CD4-positive, alpha-beta memory T cell (primary cell): ENCODE results near the gene ITLN1. TPM values are rescaled to one million over a fixed set of nuclear protein-coding genes. Genes with fewer than 3 reads are reported as not detected.
"Not testable (repeated sequence)": the region's sequence is repeated elsewhere in the genome, so short reads cannot be mapped to it uniquely, and the experiment has no call there.

Experiments used
- CTCF ChIA-PET: fragments of 350-600 bp; sonication (Branson Sonifier 250); formaldehyde crosslinking; loops from one replicate; lab custom pipeline; 2021; ENCODE audit warnings: inconsistent platforms; ENCODE audit not compliant: partially characterized antibody; lab: Charles Lee
- POLR2A ChIA-PET: fragments of 350-600 bp; sonication (Branson Sonifier 250); formaldehyde crosslinking; loops from one replicate; lab custom pipeline; 2021; ENCODE audit not compliant: partially characterized antibody; lab: Charles Lee
- DNase-seq, 5 donors: peaks; one replicate each; pipeline versions ENCODE4 v3.0.0 to v3.0.0-alpha.2; 2020 to 2022; ENCODE audit warnings: mixed read lengths in 1 of 5
- H3K27ac ChIP-seq: one replicate; pipeline ENCODE4 v1.7.0; 2013; ENCODE audit warnings: low read depth, low read length
- H3K27me3 ChIP-seq: 2 replicates; pipeline ENCODE4 v1.7.0; 2013; ENCODE audit warnings: mild to moderate bottlenecking, low read length, moderate library complexity; ENCODE audit not compliant: insufficient read depth
- H3K36me3 ChIP-seq: 2 replicates; pipeline ENCODE4 v1.7.0; 2013; ENCODE audit warnings: mild to moderate bottlenecking, low read length, moderate library complexity; ENCODE audit not compliant: insufficient read depth
- H3K4me1 ChIP-seq: 2 replicates; pipeline ENCODE4 v1.7.0; 2013; ENCODE audit warnings: mild to moderate bottlenecking, low read length, moderate library complexity; ENCODE audit not compliant: insufficient read depth
- H3K4me3 ChIP-seq, 2 donors: one replicate each; pipeline ENCODE4 v1.7.0; 2013; ENCODE audit warnings: low read length in 2 of 2, mild to moderate bottlenecking in 1 of 2
- H3K9me3 ChIP-seq, 2 donors: one replicate each; pipeline ENCODE4 v1.7.0; 2013; ENCODE audit warnings: low read length in 2 of 2, control low read depth in 1 of 2; ENCODE audit not compliant: control insufficient read depth in 1 of 2
- H3K27ac Mint-ChIP-seq, 7 donors: one replicate each; pipeline ENCODE4 v1.8.0; 2020 to 2021; ENCODE audit warnings: mixed read lengths in 7 of 7, mild to moderate bottlenecking in 6 of 7, inconsistent platforms in 3 of 7, moderate library complexity in 3 of 7
- H3K27me3 Mint-ChIP-seq, 2 donors: one replicate each; pipeline ENCODE4 v1.8.0; 2020 to 2021; ENCODE audit warnings: mixed read lengths in 2 of 2
- H3K36me3 Mint-ChIP-seq, 2 donors: one replicate each; pipeline ENCODE4 v1.8.0; 2020 to 2021; ENCODE audit warnings: mixed read lengths in 2 of 2, inconsistent platforms in 1 of 2, mild to moderate bottlenecking in 1 of 2
- H3K4me1 Mint-ChIP-seq, 4 donors: one replicate each; pipeline ENCODE4 v1.8.0; 2020 to 2021; ENCODE audit warnings: mixed read lengths in 4 of 4, mild to moderate bottlenecking in 1 of 4
- H3K4me3 Mint-ChIP-seq, 8 donors: one replicate each; pipeline ENCODE4 v1.8.0; 2020 to 2021; ENCODE audit warnings: mixed read lengths in 8 of 8, mild to moderate bottlenecking in 7 of 8, moderate library complexity in 6 of 8, inconsistent platforms in 3 of 8
- H3K9me3 Mint-ChIP-seq, 8 donors: one replicate each; pipeline ENCODE4 v1.8.0; 2020 to 2021; ENCODE audit warnings: mixed read lengths in 8 of 8, mild to moderate bottlenecking in 5 of 8, inconsistent platforms in 3 of 8, moderate library complexity in 1 of 8
- intact Hi-C: fragments of 100-400 bp; cut with micrococcal nuclease; formaldehyde crosslinking; loops from one replicate; pipeline ENCODE4 v1.15.1; 2023
- polyA plus RNA-seq, 2 donors: library from polyadenylated mRNA; unstranded; fragments of 300-500 nt; fragmentation: Illumina TruSeq; gene quantifications; one replicate each; pipeline ENCODE4 v1.2.3, GENCODE V29; 2021
- total RNA-seq, 2 experiments: library from RNA; stranded (reverse); gene quantifications; one replicate each; pipeline ENCODE4 v1.2.3, GENCODE V29; 2021

Gene ITLN1
- total and polyA plus RNA-seq, 4 experiments from 2014 or later: not detected

DNA sequence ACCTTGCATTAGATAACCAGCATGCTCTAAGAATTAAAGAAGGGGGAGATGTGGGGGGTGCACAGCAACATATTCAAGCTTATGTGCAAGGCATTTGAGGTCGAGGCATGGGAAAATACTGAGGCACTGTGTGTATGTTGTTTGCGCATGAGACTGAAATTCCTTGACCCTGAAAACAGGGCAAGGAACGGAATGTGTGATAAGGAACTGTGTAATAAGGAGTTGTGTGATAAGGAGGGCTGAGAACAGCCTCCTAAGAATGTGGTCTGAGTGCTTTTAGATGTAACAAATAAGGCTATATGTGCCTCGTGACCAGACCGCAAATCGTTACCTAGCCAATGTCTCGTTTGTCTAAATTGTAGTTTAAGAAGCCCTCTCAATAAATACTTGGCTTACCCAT lies 26.5 kb upstream of the ITLN1 start:
- Mint-ChIP-seq H3K4me1 (no peaks in the 10 kb centered on the region), H3K27me3 (peaks cover 1 to 3% of the 10 kb centered on the region in 2 donors), H3K9me3 (no peaks in the 10 kb centered on the region), H3K27ac (no peak overlapping the region), H3K4me3 (no peak overlapping the region), H3K36me3 (no peaks in the 10 kb centered on the region)
- ChIA-PET POLR2A (no interaction called here), CTCF (no interaction called here)
- no peak overlapping the region for H3K27ac ChIP-seq
- no peak overlapping the region for H3K4me3 ChIP-seq
- no peaks in the 10 kb centered on the region for H3K36me3 ChIP-seq
- no peaks in the 10 kb centered on the region for H3K27me3 ChIP-seq
- H3K4me1 ChIP-seq: no peaks in the 10 kb centered on the region
- no peaks in the 10 kb centered on the region for H3K9me3 ChIP-seq
- DNase-seq: no peak
- intact Hi-C loops: no loop called here

DNA sequence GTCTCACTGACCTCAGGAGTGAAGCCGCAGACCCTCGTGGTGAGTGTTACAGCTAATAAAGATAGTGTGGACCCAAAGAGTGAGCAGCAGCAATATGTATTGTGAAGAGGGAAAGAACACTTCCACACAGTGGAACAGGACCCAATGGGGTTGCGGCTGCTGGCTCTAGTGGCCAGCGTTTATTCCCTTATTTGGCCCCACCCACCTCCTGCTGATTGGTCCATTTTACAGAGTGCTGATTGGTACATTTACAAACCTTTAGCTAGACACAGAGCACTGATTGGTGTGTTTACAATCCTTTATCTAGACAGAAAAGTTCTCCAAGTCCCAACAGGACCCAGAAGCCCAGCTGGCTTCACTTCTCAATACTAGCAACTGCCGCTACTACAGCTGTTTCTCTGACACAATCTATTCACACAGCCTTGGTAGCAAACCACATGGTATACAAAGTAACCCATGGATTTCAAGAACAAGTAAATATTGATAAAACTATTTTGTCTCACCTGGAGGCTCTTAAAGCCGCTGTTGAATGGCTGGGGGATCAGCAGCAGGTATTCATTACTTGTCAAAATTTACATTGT lies 25.3 kb upstream of the ITLN1 start:
- ChIA-PET POLR2A (no interaction called here), CTCF (no interaction called here)
- Histone ChIP-seq H3K9me3 (no peaks in the 10 kb centered on the region), H3K27ac (no peak overlapping the region), H3K4me3 (no peak overlapping the region), H3K4me1 (no peaks in the 10 kb centered on the region), H3K36me3 (no peaks in the 10 kb centered on the region), H3K27me3 (no peaks in the 10 kb centered on the region)
- H3K9me3 Mint-ChIP-seq: no peaks in the 10 kb centered on the region
- peaks cover 1 to 3% of the 10 kb centered on the region in 2 donors for H3K27me3 Mint-ChIP-seq
- intact Hi-C loops: no loop called here
- H3K4me3 Mint-ChIP-seq: no peak overlapping the region
- H3K27ac Mint-ChIP-seq: no peak overlapping the region
- H3K4me1 Mint-ChIP-seq: no peaks in the 10 kb centered on the region
- no peak for DNase-seq
- no peaks in the 10 kb centered on the region for H3K36me3 Mint-ChIP-seq

DNA sequence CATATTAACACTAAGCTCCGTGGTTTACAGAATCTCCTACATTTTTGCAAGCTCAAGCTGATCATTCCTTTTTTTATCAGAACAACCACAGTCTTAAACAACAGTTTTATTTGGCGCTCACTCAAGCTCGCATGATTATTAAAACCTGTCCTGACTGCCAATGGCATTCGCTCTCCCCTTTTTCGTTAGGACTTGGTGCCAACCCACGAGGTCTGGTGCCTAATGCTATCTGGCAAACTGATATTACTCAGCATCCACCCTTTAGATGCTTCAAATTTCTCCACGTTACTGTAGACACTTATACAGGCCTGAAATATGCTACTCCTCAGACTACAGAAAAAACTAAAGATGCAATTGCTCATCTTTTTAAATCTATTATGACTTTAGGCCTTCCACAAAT lies 23.0 kb upstream of the ITLN1 start:
- no peak overlapping the region for H3K27ac ChIP-seq
- no peaks in the 10 kb centered on the region for H3K27me3 ChIP-seq
- no peaks in the 10 kb centered on the region for H3K4me1 ChIP-seq
- Mint-ChIP-seq H3K27me3 (peaks cover 0 to 1% of the 10 kb centered on the region in 2 donors), H3K27ac (peak overlapping the region in 1 of 7 donors; percentile 3), H3K9me3 (no peaks in the 10 kb centered on the region), H3K4me3 (no peak overlapping the region), H3K4me1 (no peaks in the 10 kb centered on the region), H3K36me3 (no peaks in the 10 kb centered on the region)
- intact Hi-C loops: no loop called here
- no peak overlapping the region for H3K4me3 ChIP-seq
- DNase-seq: no peak
- ChIA-PET CTCF (interaction anchor here (1.6 kb wide), 1 partner anchor 46 kb away, joined by 5 read pairs; the partner anchor contains the start of gene ITLN2), POLR2A (no interaction called here)
- no peaks in the 10 kb centered on the region for H3K36me3 ChIP-seq
- H3K9me3 ChIP-seq: no peaks in the 10 kb centered on the region

DNA sequence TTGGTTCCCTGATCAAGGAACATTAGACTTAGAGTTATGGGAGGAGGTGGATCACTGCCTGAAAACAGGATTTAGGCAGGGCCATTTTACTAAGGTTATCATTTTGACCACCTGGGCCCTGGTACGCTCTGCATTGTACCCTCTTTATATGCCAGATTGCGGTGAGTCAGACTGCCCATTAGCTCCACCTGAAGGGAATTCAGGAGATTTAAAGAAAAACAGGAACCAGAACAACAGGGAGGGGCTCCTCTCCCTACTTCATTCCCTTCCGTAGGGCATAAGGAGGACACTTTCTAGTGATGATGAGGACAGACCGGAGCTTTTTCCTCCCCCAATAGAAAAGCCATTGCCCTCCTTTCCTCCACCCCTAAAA lies 20.6 kb upstream of the ITLN1 start:
- H3K4me1 Mint-ChIP-seq: no peaks in the 10 kb centered on the region
- H3K4me3 ChIP-seq: no peak overlapping the region
- H3K9me3 Mint-ChIP-seq: no peaks in the 10 kb centered on the region
- no peaks in the 10 kb centered on the region for H3K4me1 ChIP-seq
- H3K9me3 ChIP-seq: no peaks in the 10 kb centered on the region
- no peak for DNase-seq
- H3K36me3 Mint-ChIP-seq: no peaks in the 10 kb centered on the region
- no peaks in the 10 kb centered on the region for H3K27me3 ChIP-seq
- H3K27ac ChIP-seq: no peak overlapping the region
- ChIA-PET CTCF (no interaction called here), POLR2A (no interaction called here)
- peaks cover 0 to 2% of the 10 kb centered on the region in 2 donors for H3K27me3 Mint-ChIP-seq
- no peaks in the 10 kb centered on the region for H3K36me3 ChIP-seq
- intact Hi-C loops: no loop called here
- H3K4me3 Mint-ChIP-seq: no peak overlapping the region
- no peak overlapping the region for H3K27ac Mint-ChIP-seq

DNA sequence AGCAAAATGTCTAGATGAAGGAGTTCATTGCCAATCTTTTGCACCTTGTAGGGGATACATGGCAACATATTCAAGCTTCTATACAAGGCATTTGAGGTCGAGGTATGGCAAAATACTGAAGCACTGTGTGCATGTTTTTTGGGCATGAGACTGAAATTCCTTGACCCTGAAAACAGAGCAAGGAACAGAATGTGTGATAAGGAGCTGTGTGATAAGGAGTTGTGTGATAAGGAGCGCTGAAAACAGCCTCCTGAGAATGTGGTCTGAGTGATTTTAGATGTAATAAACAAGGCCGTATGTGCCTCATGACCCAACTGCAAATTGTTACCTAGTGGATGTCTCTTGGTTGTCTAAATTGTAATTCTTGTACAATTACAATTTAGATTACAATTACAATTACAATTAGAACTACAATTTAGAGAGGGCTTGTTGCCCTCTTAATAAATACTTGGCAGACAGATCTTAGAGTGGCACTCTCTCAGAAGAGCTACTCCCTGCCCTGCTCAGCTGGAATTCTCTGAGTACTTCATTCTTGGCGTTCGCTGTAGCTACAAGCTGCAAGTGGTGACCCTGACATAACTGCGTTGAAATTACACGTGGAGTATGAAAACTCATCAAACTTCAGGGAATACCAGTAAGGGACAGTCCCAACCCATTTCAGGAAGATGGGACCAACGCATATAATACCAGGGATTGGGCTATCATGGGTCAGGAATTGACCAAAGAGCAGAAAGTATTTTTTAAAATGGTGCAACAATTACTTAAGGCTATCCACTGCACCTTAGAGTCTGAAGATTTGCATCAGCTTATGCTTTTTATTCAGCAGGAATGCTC lies 20.0 kb upstream of the ITLN1 start:
- Mint-ChIP-seq H3K4me1 (no peaks in the 10 kb centered on the region), H3K4me3 (no peak overlapping the region), H3K36me3 (no peaks in the 10 kb centered on the region), H3K27ac (no peak overlapping the region), H3K27me3 (peaks cover 0 to 2% of the 10 kb centered on the region in 2 donors), H3K9me3 (no peaks in the 10 kb centered on the region)
- intact Hi-C loops: no loop called here
- no peak for DNase-seq
- POLR2A ChIA-PET: no interaction called here
- no peaks in the 10 kb centered on the region for H3K4me1 ChIP-seq
- H3K9me3 ChIP-seq: no peaks in the 10 kb centered on the region
- H3K27ac ChIP-seq: no peak overlapping the region
- no peaks in the 10 kb centered on the region for H3K27me3 ChIP-seq
- no peak overlapping the region for H3K4me3 ChIP-seq
- H3K36me3 ChIP-seq: no peaks in the 10 kb centered on the region
- CTCF ChIA-PET: no interaction called here

DNA sequence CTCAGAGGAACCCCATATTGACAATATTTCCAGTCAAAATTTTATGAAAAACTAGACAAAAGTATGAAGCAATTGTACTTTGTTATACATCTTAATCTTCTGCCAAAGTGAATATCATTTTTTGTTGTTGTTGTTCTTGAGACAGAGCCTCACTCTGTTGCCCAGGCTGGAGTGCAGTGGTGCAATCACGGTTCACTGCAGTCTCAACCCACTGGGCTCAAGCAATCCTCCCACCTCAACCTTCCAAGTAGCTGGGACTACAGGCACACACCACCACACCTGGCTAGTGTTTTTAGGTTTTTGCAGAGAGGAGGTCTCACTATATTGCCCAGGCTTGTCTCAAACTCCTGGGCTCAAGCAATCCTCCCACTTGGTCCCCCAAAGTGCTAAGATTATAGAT lies 17.3 kb upstream of the ITLN1 start:
- H3K4me1 Mint-ChIP-seq, H3K36me3 Mint-ChIP-seq, H3K9me3 ChIP-seq, intact Hi-C loops, H3K4me3 Mint-ChIP-seq, H3K27me3 Mint-ChIP-seq, DNase-seq, H3K36me3 ChIP-seq, CTCF ChIA-PET, POLR2A ChIA-PET, H3K4me1 ChIP-seq, H3K9me3 Mint-ChIP-seq, H3K27ac ChIP-seq, H3K27ac Mint-ChIP-seq, H3K27me3 ChIP-seq, H3K4me3 ChIP-seq: not testable (repeated sequence)

DNA sequence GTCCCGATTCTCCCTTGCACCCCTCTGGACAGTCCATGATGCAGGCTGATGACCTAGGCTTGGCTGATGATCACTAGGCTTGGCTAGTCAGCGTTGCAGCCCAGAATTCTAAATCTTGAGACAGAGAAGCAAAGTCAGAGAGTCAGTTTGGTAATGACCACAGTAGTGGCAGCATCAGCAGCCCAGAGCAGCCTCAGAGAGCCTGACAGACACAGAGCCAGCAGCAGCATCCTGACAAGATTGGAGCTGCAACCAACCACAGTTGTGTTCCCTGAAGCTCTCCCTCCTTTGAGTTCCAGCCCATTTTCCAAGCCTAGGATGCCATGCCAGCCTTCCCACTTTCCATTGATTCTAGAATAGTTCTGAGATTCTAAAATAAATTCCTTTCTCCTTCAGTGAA lies 16.8 kb upstream of the ITLN1 start:
- no peaks in the 10 kb centered on the region for H3K9me3 ChIP-seq
- peaks cover 2 to 7% of the 10 kb centered on the region in 2 donors for H3K27me3 Mint-ChIP-seq
- ChIA-PET CTCF (no interaction called here), POLR2A (no interaction called here)
- no peak overlapping the region for H3K4me3 ChIP-seq
- H3K4me1 ChIP-seq: no peaks in the 10 kb centered on the region
- no peak overlapping the region for H3K27ac ChIP-seq
- H3K36me3 ChIP-seq: no peaks in the 10 kb centered on the region
- no peaks in the 10 kb centered on the region for H3K27me3 ChIP-seq
- no peaks in the 10 kb centered on the region for H3K36me3 Mint-ChIP-seq
- no peak overlapping the region for H3K27ac Mint-ChIP-seq
- no peak for DNase-seq
- H3K9me3 Mint-ChIP-seq: peaks cover 0 to 2% (median 0%) of the 10 kb centered on the region in 8 donors
- intact Hi-C loops: no loop called here
- H3K4me1 Mint-ChIP-seq: no peaks in the 10 kb centered on the region
- H3K4me3 Mint-ChIP-seq: no peak overlapping the region
